Measurements from ENCODE around the gene PRR16.
"Not testable (repeated sequence)": the region's sequence is repeated elsewhere in the genome, so short reads cannot be mapped to it uniquely, and the experiment has no call there.

Gene PRR16

DNA sequence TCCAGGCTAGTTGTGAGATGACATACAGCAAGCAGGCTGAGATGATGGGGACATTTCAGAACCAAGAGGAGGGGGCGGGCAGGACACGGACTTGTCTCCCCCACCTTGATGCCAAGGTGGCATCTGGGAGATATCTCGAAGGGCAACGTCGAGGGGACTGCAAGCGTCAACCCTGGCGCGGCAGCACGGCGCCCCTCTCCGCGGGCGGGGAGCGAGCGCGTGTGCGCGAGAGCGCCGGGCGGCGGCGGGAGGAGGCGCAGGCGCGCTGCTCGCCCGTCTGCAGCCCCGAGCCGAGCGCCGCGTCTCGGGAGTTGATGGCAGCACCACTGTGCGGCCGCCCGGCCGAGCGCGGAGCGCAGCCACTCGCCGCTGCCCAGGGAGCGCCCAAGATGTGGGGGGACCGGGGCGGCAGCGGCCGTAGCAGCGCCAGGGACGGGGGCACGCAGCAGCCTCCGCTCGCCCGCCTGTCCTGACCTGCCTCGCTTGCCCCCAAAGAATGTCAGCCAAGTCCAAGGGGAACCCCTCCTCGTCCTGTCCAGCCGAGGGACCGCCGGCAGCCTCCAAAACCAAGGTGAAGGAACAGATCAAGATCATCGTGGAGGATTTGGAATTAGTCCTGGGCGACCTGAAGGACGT, at the start of gene PRR16:
PRR16 (plus strand) TSS at position 310 of the 636 bp plus-strand sequence.
- DNase-seq = no peak

GRCh38 chr5:120415985-120416384, 48.1 kb upstream of the PRR16 start:
- DNase-seq = no peak

DNA sequence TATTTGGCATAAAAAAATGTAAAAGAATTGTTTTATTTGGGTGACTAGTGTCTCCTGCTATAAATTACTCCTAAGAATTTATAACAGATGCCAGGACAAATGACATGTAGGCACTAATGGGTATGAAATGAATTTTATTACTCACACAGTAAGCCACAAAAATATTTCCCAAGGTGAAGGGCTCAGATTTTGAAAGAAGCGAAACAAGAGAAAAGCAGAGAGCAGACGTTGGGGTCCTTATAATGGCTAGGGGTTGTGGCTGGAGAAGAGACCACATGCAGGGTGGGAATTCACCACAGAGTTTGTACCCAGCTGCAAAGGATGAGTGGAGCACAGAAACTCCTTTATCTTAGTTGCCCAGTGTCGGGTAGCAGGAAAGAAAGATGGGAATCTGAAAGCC, 45.0 kb upstream of the PRR16 start:
- DNase-seq = no peak

GRCh38 chr5:120426633-120427275, 37.3 kb upstream of the PRR16 start:
- DNase-seq = not testable (repeated sequence)

GRCh38 chr5:120430572-120430971, 33.5 kb upstream of the PRR16 start:
- DNase-seq = no peak

- DNase-seq = no peak
These were observed 31.2 kb upstream of the PRR16 start for GRCh38 chr5:120432861-120433260.

- DNase-seq = no peak
These were observed 29.0 kb upstream of the PRR16 start for GRCh38 chr5:120435129-120435528.

DNA sequence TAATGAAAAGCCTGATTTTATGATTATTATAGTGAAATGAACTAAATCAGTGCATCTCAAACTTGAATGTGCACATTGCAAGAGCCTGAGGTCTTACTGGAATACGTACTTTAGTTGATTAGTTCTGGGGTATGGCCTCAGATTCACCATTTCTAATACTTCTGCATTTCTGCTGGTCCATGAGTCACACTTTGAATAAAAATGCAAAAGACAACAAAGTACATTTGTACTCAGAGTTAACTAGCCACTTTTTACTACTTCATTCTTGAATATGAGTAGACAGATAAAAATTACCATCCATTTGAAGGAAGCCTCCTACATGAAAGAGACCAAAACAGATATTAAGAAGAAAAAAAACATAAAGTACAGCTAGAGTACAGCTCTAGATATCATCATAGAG, 27.1 kb upstream of the PRR16 start:
- no peak for DNase-seq

GRCh38 chr5:120442694-120443093, 21.4 kb upstream of the PRR16 start:
- DNase-seq = no peak

GRCh38 chr5:120443607-120444006, 20.5 kb upstream of the PRR16 start:
- no peak for DNase-seq

DNA sequence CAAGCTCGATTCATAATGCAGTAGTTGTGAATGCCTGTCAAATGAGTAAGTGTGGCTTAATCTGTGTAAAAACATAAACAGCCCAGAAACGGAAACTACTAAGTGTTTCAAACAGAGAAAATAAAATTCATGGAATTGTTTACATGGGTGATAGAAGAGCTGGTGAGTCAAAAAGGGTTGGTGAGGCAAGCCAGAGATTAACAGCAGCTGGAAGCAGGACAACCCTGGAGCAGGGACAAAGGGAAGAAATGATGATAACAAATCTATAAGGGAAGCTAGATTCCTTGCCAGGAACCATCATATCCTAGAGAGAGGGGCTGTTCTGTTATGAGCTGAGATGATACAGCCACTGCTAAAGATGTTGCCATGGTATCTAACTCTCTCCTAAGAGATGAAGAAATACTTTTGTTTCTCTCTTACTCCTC, 18.0 kb upstream of the PRR16 start:
- no peak for DNase-seq

DNA sequence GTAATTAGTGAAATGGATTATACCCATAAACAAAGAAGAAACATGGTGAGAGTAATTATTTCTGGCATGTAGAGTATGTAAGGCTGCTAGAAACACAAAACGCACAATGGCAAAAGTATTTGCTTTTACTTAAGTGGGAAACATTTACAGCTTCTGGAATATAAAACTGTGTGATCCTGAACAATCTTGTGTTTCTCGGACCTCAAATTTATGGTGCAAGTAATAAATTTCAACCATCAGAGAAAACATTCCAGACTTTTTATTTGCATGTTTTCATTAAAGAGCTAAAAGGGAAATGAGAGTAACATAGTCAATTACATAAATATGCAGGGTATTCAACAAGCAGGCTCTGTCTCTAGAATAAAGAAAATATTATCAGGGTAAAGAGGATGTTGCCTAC, 17.2 kb upstream of the PRR16 start:
- DNase-seq = no peak

GRCh38 chr5:120447706-120448239, 16.3 kb upstream of the PRR16 start:
- no peak for DNase-seq

DNA sequence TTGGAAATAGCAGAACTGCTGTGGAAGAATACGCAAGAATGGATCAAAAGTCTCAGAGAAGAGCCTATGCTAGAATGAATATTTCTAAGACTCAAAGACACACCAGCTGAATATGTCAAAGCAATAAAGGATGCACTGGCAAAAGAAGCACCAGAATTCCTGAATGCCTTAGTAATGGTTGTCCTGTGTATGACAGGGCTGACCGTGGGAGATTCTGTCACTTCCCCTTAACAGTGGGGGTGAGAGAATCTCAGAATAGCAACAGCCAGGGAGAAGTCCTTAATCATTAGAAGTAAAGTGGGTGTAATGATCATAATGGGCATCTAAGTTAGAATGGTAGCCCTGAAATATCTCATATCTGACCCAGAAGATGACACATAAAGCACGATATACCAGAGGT, 14.6 kb upstream of the PRR16 start:
- DNase-seq = no peak

DNA sequence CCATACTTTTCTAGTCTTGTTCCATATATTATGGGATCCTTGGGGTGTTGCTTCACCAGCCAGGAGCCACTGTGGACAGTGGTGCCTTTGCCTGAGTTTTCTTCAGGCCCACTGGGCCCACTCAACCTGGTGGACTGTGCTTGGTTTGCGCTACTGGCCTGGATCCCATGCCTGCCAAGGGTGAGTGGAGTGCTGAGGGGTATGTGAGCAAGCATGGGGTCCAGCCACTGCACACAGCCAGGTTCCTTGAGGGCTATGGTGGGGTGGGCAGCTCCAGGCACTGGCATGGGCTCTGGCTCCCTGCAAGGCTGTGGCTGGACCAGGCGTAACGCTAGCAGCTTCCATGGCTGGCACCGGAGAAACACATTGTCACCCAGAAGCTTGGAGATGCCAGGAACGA, 13.2 kb upstream of the PRR16 start:
- DNase-seq = no peak

- DNase-seq = no peak
These were observed 12.7 kb upstream of the PRR16 start for GRCh38 chr5:120451445-120451844.

GRCh38 chr5:120452471-120452870, 11.6 kb upstream of the PRR16 start:
- no peak for DNase-seq

DNA sequence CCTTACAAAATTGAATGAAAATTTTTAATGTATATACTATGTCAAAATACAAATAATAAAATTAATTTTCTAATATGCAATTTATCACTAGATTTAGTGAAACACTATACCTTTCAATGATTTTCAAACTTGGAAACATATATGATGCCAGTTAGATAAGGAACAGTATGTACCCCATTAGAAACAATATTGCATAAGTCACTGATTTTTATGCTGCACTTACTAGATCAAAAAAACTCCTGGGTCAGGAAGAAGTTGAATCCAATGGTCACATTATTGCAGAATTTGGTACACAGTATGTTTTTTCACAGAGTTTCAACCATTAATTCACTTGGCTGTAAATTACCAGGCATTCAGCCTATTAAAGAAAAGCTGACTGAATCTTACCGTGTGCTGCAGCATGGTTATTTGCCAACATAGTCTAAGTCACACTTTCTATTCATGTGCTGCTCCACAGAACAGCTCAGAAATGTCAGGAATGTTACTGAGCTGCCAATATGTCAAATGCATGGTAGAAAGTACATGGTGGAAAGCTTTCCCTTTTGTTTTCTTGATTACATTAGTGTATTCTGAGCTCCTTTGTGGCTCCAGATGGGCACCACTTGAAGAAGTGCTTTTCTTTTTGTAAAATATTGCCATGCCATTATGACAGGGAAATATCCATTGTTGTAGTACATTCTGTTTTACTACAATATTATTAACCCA, 9.9 kb upstream of the PRR16 start:
- no peak for DNase-seq

- no peak for DNase-seq
These were observed 8.1 kb upstream of the PRR16 start for GRCh38 chr5:120456006-120456405.

DNA sequence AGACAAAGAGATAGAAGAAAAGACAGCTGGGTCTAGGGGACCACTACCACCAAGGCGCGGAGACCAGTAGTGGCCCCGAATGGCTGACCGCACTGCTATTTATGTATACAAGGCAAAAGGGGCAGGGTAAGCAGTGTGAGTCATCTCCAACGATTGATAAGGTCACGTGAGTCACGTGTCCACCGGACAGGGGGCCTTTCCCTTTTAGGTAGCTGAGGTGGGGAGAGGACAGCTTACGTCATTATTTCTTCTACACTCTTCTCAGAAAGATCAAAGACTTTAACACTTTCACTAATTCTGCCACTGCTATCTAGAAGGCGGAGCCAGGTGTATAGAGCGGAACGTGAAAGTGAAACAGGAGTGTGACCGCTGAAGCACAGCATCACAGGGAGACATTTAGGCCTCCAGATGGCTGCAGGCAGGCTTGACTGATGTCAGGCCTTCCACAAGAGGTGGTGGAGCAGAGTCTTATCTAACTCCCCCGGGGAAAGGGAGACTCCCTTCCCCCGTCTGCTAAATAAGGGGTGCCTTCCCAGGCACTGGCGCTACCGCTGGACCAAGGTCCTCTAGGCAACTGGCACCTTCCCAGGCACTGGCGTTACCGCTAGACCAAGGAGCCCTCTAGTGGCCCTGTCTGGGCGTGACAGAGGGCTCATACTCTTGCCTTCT, 6.1 kb upstream of the PRR16 start:
- DNase-seq = no peak

DNA sequence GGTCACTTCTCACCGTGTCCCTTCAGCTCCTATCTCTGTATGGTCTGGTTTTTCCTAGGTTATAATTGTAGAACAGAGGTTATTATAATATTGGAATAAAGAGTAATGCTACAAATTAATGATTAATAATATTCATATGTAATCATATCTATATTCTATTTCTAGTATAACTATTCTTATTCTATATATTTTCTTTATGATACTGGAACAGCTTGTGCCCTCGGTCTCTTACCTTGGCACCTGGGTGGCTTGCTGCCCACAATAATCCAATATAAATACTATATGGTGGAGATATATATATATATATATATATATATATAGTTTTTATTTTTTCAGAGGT, 5.6 kb upstream of the PRR16 start:
- not testable (repeated sequence) for DNase-seq

- DNase-seq = no peak
These were observed 2.8 kb upstream of the PRR16 start for GRCh38 chr5:120461251-120461650.

DNA sequence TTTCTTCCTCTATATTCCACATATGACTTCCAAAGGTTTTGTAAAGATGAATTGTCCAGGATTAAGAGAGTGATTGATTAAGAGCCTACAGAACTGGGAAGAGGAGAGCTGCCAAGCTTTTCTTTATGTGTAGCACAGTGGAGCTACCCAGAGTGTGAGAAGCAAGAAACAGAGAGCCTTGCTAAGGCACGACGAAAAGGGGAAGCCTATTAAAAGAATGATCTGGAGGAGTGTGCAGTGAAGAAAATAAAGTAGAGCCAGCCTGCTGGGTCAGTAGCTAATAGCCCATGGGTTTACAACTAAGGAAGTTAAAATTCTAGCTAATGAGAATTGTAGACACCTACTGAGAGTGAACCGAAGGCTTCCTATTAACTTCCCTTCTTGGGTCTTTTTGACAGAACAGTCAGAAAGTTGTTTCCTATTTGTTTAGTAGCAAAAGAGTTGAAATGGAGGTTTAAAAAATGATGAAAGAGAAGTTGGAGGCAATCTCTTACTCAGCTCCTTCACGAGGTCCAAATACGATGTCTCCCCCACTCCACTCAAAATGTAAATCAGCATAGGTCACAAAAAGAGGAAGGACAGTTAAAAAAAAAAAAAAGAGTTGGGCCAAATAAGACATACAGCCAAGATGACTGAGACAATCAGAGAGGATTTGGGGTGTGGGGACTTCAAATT, 957 bp upstream of the PRR16 start:
- DNase-seq = no peak
